ENCODE results near the gene MROH7. TPM values are rescaled to one million over a fixed set of nuclear protein-coding genes. Genes with fewer than 3 reads are reported as not detected.

The MROH7 gene
- total and polyA plus RNA-seq, 9 of the 15 experiments (the other 6 are each of a cell fraction or from before 2014, with no cell fraction given): not detected

- TF ChIP-seq ZNF445 (CRISPR knock-in tag; IDR thresholded peaks at IDR 0.05; ENCODE audit: low read depth) (no peak), GTF2E2 (tag; IDR thresholded peaks at IDR 0.05) (no peak), ZNF696 (CRISPR knock-in tag; conservative IDR thresholded peaks at IDR 0.05) (no peak), RCOR1 (IDR thresholded peaks at IDR 0.05; ENCODE audit: borderline replicate concordance in 1 of 2, low read depth in 2 of 2, low read length in 2 of 2) (no peak)
Measured at GRCh38 chr1:54701996-54702395, 60.4 kb downstream of the MROH7 start (continued).

GRCh38 chr1:54703471-54703870 lies 61.9 kb downstream of the MROH7 start:
- Histone ChIP-seq H3K27ac (ENCODE audit: extremely low read depth, low read depth, low read length) (no peak overlapping the region), H3K4me1 (replicated peaks in 1 of 2; ENCODE audit: control insufficient read depth in 2 of 2, insufficient read depth in 2 of 2, low read length in 2 of 2) (no peaks in the 10 kb centered on the region; a peak in 1 of 5 replicates), H3K79me2 (ENCODE audit: control insufficient read depth, insufficient read depth, low read length) (no peaks in the 10 kb centered on the region), H3K36me3 (ENCODE audit: control insufficient read depth, insufficient read depth, low read length) (no peaks in the 10 kb centered on the region), H4K20me1 (replicated peaks; ENCODE audit: control insufficient read depth, insufficient read depth, low read length) (peaks cover 9% of the 10 kb centered on the region; the same call in 1 of the 2 replicates), H3K9me1 (ENCODE audit: control insufficient read depth, insufficient read depth, low read length) (no peaks in the 10 kb centered on the region), H3K9me3 (replicated peaks; ENCODE audit: control insufficient read depth, insufficient read depth, low read depth, low read length) (no peaks in the 10 kb centered on the region), H2AFZ (ENCODE audit: low read depth, low read length) (no peak overlapping the region), H3K4me3 (no peak overlapping the region), H3K9ac (ENCODE audit: insufficient read depth in 1 of 2, low read depth in 2 of 2, low read length in 2 of 2) (no peak overlapping the region), H3K27me3 (ENCODE audit: control insufficient read depth in 2 of 2, insufficient read depth in 2 of 2, low read length in 2 of 2) (peaks cover 27 to 57% of the 10 kb centered on the region in 2 experiments), H3K4me2 (ENCODE audit: insufficient read depth, low read length) (no peak overlapping the region)
- no peak for ATAC-seq
- intact Hi-C loops (cut with micrococcal nuclease): no loop called here
- no peak for DNase-seq (ENCODE audit: extremely low read depth in 1 of 4, low spot score in 3 of 4)
- 26% methylated on average over 10 of the region's 10 CpGs for WGBS (ENCODE audit: insufficient coverage, low coverage, missing lambda C conversion rate)
- ChIA-PET POLR2A (no interaction called here), CTCF (ENCODE audit: low intra/inter-chr PET ratio) (no interaction called here)
- in situ Hi-C loops (cut with MboI): no loop called here
- TF ChIP-seq TFAM (CRISPR knock-in tag; conservative IDR thresholded peaks at IDR 0.05) (no peak), SUPT5H (IDR thresholded peaks at IDR 0.05) (no peak), MXD1 (CRISPR knock-in tag; IDR thresholded peaks at IDR 0.05; ENCODE audit: borderline replicate concordance, poor library complexity, severe bottlenecking) (no peak), FOXA3 (CRISPR knock-in tag; conservative IDR thresholded peaks at IDR 0.05 in 1 of 2, IDR thresholded peaks at IDR 0.05 in 1 of 2) (no peak), EP300 (IDR thresholded peaks at IDR 0.05; ENCODE audit: low read length) (no peak), PTTG1 (tag; IDR thresholded peaks at IDR 0.05; ENCODE audit: low read depth) (no peak), ZFPM2 (CRISPR knock-in tag; IDR thresholded peaks at IDR 0.05) (no peak), LEF1 (IDR thresholded peaks at IDR 0.05) (no peak), POLR3G (IDR thresholded peaks at IDR 0.05; ENCODE audit: extremely low read depth, insufficient read length, insufficient replicate concordance) (no peak), POLR2H (tag; IDR thresholded peaks at IDR 0.05; ENCODE audit: low read depth) (no peak), PHTF2 (CRISPR knock-in tag; IDR thresholded peaks at IDR 0.05) (no peak), ZNF324 (CRISPR knock-in tag; IDR thresholded peaks at IDR 0.05) (no peak)
- FAIRE-seq: no peak
- BruUV-seq (replicated peaks): no TSS peak
